Putamen (tissue), 1 donor: ENCODE data around the gene WNT5B.

ENCODE experiments used
- DNase-seq: peaks from one replicate; pipeline ENCODE4 v3.0.0-alpha.2; 2016; ENCODE audit warnings: low spot score

WNT5B gene

GRCh38 chr12:1651946-1652345, 22.9 kb downstream of the WNT5B start:
- DNase-seq, result no peak

GRCh38 chr12:1655225-1655788, 26.3 kb downstream of the WNT5B start:
- no peak for DNase-seq

DNA sequence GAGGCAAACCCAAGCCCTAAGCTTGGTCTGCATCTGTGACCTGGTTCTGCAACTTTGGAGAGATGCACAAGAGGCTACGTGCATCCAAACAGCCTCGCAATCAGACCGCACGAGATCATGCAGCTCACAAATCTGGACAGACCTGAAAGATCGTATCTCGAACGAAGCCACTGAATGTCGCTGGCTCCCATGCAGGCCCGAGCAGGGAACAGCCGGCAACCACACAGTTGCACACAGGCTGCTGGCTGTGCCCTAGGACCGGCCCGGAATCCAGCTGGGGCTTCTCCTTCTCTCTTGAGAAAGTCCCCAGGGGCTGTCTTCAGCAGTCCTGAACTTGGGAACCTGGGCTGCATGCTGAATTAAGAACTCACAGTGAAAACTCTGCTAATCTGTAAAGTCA, 27.9 kb downstream of the WNT5B start:
- no peak for DNase-seq

GRCh38 chr12:1657688-1658087, 28.7 kb downstream of the WNT5B start:
- DNase-seq, result no peak

- DNase-seq, result no peak
Observed at GRCh38 chr12:1660304-1661187, 31.5 kb downstream of the WNT5B start.

GRCh38 chr12:1661553-1662335, 32.7 kb downstream of the WNT5B start:
- peak; percentile 93 for DNase-seq

- DNase-seq, result no peak
Observed at GRCh38 chr12:1662761-1663439, 33.9 kb downstream of the WNT5B start.

DNA sequence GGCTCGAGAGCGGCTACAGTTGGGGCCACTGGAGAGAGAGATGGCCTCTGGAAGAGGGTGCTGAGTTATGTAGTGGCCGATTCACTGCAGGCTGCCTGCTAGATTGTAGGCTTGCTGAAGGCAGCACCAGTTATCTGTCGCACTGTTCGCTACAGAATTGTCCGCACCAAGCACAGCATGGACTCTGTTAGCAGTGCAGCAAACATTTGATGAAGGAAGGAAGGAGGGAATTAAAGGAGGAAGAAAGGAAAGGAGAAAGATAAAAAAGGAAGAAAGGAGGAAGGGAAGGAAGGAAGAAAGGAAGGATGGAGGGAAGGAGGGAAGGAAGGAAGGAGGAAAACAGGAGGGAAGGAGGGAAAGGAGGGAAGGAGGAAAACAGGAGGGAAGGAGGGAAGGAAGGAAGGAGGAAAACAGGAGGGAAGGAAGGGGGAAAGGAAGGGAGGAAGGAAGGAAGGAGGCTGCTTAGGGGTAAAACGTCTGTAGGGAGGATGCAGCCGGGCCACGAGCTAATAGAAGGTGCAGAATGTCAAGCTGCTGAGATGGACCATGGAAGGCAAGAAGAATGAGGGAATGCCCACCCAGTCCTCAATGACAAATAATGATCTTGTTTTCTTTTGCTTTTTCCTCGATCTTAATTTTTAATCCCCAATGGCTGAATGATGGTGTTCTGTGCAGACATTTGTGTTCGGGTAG, 34.6 kb downstream of the WNT5B start:
- no peak for DNase-seq

GRCh38 chr12:1665366-1665765, 36.3 kb downstream of the WNT5B start:
- DNase-seq, result no peak

GRCh38 chr12:1666215-1666614, 37.2 kb downstream of the WNT5B start:
- no peak for DNase-seq

- no peak for DNase-seq
Observed at GRCh38 chr12:1666685-1667162, 37.7 kb downstream of the WNT5B start.

- no peak for DNase-seq
Observed at GRCh38 chr12:1668833-1669543, 40.0 kb downstream of the WNT5B start.

DNA sequence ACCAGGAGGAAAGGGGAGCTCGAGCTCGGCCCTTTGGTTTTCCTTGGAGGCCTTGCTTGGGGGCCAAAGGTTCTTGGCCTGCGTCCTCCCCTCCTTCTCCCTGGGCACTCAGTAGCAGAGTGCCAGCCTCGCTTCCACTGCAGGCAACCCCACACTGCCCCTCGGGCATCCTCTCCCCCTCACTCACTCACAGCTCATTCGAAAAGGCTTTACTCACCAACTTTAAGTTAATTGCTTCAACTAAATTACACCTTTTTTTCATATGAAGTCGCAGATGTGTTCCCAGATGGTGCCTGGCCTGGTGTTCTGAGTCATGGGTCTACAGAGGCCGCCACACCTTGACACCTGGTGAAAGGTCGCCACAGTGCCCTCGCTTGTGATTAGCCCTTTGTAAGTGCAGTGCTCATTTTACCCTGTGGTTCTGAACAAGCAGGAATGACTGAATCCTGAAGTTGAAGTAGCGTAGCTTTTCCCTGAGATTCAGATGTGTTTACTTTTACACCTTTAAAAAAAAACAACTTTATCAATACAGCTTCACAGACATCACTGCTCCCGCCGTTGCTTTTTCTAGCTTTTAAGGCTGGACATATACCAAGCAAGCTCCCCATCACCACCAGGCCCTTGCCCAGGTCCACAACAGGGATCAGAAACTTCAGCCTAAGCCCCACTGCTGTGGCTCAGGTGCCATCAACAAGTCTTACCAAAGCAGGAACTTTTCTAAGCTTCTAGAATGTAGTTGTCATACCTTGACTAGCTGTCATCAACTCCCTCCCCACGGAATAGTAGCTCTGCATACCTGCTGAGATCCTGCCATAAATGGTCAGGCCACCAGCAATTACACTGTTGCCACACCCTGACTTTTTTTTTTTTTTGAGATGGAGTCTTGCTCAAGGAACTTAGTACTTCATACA, 41.6 kb downstream of the WNT5B start:
- DNase-seq, result no peak

DNA sequence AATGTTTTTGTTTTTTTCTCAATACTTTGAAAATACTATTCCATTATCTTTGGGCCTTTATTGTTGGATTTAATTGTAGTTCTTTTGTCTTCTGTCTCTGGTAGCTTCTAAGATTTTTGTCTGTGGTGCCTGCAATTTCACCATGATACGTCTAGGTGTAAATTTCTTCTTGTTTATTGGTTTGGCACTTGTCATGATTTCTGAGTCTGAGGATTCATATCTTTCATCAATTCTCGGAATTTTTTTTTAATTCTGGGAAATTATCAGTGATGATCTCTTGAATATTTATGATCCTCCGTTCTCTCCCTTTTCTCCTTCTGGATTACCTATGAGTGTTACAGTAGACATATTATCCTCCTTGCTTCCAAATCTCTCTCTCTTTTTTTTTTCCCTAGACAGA, 47.0 kb downstream of the WNT5B start:
- DNase-seq, result no peak

DNA sequence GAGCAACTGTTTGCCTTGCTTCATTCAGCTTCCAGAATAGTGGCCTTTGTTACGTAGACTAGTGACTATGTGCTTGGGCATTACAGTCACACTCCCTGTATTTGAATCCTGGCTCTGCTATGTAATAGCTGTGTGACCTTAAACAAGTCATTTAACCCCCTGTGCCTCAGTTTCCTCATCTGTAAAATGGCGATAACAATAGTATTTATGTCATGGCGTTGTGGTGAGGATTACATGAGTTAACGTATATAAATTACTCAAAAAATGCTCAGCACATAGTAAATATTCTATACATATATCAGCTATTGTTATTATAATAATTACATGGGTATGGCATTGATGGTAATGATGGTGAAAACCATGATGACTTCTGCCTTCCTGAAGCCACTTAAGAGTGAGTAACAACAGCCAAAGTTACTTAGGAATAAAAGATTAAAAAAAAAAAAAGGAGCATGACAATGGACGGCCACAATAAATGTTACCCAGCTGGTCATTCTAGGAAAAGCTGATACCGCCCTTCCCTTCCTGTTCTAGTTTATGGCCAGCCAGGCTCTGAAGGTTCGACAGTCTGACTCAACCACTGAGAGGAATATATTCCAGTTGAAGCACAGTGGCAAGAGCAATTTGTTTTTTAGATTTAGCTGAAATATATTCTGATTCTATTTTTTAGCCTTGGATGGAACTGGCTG, 51.9 kb downstream of the WNT5B start:
- no peak for DNase-seq

DNA sequence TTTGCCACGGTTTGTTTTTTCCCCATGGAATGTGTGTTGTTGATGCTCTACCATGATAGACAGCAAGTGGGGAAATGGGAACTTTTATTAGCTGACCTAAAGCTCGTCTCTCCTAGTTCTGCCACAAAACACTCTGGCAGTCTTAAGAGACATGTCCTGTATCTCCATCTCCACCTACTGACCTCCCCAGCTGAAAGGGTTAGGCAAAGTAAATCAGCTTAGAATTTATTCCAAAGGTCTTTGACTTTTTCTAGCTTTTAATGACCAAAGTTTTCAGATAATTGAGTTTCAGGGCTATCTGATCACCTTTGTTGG, 52.4 kb downstream of the WNT5B start:
- no peak for DNase-seq

GRCh38 chr12:1688086-1688710, 59.2 kb downstream of the WNT5B start:
- no peak for DNase-seq

GRCh38 chr12:1690578-1691122, 61.6 kb downstream of the WNT5B start, which contains the start of gene ADIPOR2:
ADIPOR2 (plus strand) TSS chr12:1691070; CDS start chr12:1754344, 63,274 bp downstream.
- DNase-seq, result peak; percentile 94
